ENCODE results near the gene VPS33B.

VPS33B gene

DNA sequence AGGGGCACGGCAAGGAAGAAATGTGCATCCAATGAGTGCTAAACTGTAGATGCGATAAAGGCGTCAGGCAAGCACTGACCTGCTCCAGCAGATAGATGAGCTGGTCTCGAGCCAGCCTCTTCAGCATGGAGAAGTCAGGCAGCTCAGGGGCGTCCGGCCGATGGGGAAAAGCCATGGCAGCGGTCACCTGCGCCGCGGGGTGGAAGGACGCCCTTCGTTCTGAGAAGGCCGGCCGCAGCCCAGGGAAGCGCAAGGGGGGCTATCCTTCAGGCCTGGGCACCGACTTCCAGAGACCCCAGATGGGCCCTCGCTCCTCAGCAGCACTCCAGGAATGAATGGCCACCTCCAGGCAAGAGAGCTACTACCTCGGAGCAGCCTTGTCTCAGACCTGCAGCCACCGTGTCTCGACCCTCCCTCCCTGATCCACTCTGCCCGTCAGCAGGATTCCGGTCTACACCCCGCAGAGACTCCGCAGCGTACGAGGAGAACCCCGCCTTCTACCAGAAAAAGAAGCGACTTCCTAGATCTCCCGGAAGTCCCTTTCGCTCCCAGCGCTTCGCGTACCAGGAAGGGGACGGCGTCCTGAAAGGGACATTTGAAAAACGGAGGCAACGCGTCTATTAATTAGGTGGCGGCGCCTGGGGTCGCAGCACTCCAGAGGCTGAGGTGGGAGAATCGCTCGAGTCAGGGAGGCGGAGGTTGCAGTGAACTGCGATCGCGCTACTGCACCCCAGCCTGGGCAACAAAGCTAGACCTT, at the start of gene VPS33B:
TSS of gene VPS33B (minus strand) at position 520 of the 757 bp plus-strand sequence. CDS start at position 175, 345 bp downstream.
- TF ChIP-seq, protein P1, sequence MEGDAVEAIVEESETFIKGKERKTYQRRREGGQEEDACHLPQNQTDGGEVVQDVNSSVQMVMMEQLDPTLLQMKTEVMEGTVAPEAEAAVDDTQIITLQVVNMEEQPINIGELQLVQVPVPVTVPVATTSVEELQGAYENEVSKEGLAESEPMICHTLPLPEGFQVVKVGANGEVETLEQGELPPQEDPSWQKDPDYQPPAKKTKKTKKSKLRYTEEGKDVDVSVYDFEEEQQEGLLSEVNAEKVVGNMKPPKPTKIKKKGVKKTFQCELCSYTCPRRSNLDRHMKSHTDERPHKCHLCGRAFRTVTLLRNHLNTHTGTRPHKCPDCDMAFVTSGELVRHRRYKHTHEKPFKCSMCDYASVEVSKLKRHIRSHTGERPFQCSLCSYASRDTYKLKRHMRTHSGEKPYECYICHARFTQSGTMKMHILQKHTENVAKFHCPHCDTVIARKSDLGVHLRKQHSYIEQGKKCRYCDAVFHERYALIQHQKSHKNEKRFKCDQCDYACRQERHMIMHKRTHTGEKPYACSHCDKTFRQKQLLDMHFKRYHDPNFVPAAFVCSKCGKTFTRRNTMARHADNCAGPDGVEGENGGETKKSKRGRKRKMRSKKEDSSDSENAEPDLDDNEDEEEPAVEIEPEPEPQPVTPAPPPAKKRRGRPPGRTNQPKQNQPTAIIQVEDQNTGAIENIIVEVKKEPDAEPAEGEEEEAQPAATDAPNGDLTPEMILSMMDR (conservative IDR thresholded peaks at IDR 0.05) = no peak
- peak within 1 kb of the TSS; percentile 87 for H3K27ac ChIP-seq

DNA sequence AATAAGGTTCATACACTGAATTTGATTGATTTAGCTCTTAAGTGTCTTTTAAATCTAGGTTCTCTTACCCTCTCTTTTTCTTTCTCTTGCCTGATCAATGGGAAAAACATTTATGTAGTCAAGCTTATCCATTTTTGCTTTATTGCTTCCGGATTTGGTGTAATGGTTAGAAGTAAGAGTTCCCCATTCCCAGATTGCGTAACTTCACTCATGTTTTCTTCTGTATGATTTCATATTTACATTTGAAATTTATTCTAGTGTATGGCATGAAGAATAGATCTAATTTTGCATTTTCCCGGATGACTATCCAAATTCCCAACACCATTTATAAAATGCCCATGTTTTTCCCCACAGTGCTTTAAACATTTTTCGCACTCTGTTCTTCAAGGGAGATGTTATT, 49.8 kb upstream of the VPS33B start:
- TF ChIP-seq, protein P1 (conservative IDR thresholded peaks at IDR 0.05) = no peak
- H3K27ac ChIP-seq = peak overlapping the region; percentile 50

DNA sequence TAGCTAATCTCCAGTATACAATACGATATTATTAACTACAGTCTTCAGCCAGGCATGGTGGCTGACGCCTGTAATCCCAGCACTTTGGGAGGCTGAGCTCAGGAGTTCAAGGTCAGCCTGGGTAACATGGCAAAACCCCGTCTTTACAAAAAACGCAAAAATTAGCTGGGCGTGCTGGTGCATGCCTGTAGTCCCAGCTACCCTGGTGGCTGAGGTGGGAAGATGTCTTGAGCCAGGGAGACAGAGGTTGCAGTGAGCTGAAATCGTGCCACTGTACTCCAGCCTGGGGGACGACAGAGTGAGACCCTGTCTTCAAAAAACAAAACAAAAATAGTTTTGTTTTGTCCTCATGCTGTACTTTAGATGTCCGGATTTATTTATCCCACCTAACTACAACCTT, 48.5 kb upstream of the VPS33B start:
- TF ChIP-seq, protein P1 (conservative IDR thresholded peaks at IDR 0.05) = no peak

DNA sequence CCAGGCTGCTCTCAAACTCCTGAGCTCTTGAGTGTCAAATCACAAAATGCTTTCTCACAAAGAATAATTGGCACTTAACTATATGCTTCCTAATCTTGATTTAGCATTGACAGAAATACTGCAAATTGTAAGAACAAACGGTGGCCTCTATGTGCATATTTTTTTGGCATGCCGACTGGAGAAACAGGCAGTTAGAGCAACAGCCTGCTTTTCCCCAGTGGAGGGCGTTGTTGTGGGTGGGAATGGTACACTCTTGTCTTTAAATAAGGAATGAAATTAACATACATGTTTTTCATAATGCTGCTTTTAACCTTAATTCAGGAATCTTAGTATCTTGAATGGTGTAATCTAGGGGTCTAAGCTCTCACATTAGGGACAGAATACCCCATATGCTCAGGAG, 46.6 kb upstream of the VPS33B start:
- TF ChIP-seq, protein P1 (conservative IDR thresholded peaks at IDR 0.05) = no peak; the same call in 1 of the 2 replicates
- H3K27ac ChIP-seq = no peak overlapping the region

More for the DNA sequence above, 48.5 kb upstream of the VPS33B start:
- H3K27ac ChIP-seq = no peak overlapping the region; the same call in 1 of the 2 replicates

DNA sequence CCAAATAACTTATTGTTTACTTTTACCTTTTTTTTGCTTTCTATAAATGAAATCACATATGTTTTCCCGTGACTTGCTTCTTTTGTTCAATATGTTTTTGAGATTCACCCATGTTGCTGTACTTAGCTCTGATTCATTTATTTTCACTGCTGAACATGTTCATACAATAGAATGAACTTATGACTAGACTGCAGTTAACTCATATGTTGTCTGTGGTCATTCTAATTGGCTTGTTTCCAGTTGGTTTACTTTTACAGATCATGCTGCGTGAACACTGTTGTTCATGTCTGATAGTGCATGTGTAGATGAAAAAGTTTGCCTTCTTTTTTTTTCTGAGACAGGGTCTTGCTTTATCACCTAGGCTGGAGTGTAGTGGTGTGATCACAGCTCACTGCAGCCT, 46.0 kb upstream of the VPS33B start:
- TF ChIP-seq, protein P1 (conservative IDR thresholded peaks at IDR 0.05) = no peak
- H3K27ac ChIP-seq = no peak overlapping the region

DNA sequence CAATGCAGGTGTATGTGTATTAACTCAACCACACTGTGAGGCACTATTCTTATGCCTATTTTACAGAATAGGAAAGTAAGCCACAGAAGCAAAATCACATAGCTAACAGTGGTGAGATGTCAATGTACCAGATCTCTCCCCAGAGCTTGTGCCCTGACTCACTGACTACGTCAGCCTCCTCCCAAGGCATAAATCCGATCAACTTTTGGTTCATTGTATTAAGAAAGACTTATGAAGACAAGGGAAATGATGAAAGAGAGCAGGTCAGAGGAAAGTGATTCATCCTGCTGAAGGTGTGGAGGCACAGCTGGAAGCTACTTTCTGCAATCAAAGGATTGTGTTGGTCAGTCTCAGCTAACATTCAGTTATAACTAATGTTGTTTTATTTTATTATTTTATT, 44.6 kb upstream of the VPS33B start:
- no peak overlapping the region for H3K27ac ChIP-seq
- TF ChIP-seq, protein P1 (conservative IDR thresholded peaks at IDR 0.05) = no peak

DNA sequence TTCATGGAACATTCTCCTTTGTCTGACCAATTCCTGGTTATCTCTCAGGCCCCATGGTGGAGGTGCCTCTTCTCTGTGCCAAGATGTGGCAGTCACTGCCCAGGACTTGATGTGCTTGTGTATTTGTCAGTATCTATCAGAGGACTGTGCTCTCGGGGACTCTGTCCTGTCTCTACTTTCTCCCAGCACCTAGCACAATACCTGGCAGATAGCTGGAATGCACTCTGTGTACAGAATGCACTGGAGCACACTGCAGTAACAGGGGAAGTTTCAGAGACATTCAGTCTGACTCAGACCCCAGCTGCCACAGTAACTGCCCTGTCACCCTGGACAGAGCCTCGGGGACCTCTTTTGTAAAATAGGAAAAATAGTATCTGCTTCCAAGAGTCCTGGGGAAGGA, 43.1 kb upstream of the VPS33B start:
- TF ChIP-seq, protein P1 (conservative IDR thresholded peaks at IDR 0.05) = no peak
- H3K27ac ChIP-seq = peak overlapping the region; percentile 38
